GM23338 (cell line): ENCODE measurements around the gene RTEL1. TPM values are rescaled to one million over a fixed set of nuclear protein-coding genes. Genes with fewer than 3 reads are reported as not detected.

Experiments
- ATAC-seq: fragments of 200-7000 bp; cut with Tn5 transposase; 3 replicates; pipeline ENCODE4 v1.9.1; 2020
- DNase-seq: peaks from one replicate; pipeline ENCODE4 v3.0.0-alpha.2; 2015; ENCODE audit warnings: low spot score
- H2AFZ ChIP-seq: fragments of 200-600 bp; sonication (generic); 2 replicates; pipeline ENCODE4 v1.8.0; 2016; ENCODE audit warnings: antibody characterized with exemption, mild to moderate bottlenecking, moderate library complexity
- H3F3A ChIP-seq: fragments of 200-600 bp; sonication (generic); replicated peaks from 2 replicates; pipeline ENCODE4 v1.8.0; 2017; ENCODE audit warnings: antibody characterized with exemption, mixed run types, low read depth
- H3K27ac ChIP-seq: fragments of 200-600 bp; sonication (generic); 2 replicates; pipeline ENCODE4 v1.6.1; 2016; ENCODE audit warnings: low read depth
- H3K27me3 ChIP-seq: fragments of 200-600 bp; sonication (generic); 2 replicates; pipeline ENCODE4 v1.8.0; 2016; ENCODE audit warnings: mild to moderate bottlenecking, mixed run types, moderate library complexity; ENCODE audit not compliant: insufficient read depth
- H3K36me3 ChIP-seq: fragments of 200-600 bp; sonication (generic); 2 replicates; pipeline ENCODE4 v1.8.0; 2016; ENCODE audit warnings: mild to moderate bottlenecking; ENCODE audit not compliant: insufficient read depth
- H3K4me1 ChIP-seq: fragments of 200-600 bp; sonication (generic); 2 replicates; pipeline ENCODE4 v1.8.0; 2016; ENCODE audit warnings: mild to moderate bottlenecking, moderate library complexity; ENCODE audit not compliant: insufficient read depth
- H3K4me2 ChIP-seq: fragments of 200-600 bp; sonication (generic); 2 replicates; pipeline ENCODE4 v1.7.1; 2017; ENCODE audit warnings: mixed run types
- H3K4me3 ChIP-seq: fragments of 200-600 bp; sonication (generic); 2 replicates; pipeline ENCODE4 v1.6.1; 2016; ENCODE audit warnings: mixed run types
- H3K79me2 ChIP-seq: fragments of 200-600 bp; sonication (generic); replicated peaks from 2 replicates; pipeline ENCODE4 v1.8.0; 2017; ENCODE audit warnings: mild to moderate bottlenecking; ENCODE audit not compliant: insufficient read depth
- H3K9me2 ChIP-seq: fragments of 200-600 bp; sonication (generic); 2 replicates; pipeline ENCODE4 v1.8.0; 2017; ENCODE audit not compliant: insufficient read depth
- H4K20me1 ChIP-seq: fragments of 200-600 bp; sonication (generic); replicated peaks from 2 replicates; pipeline ENCODE4 v1.8.0; 2017; ENCODE audit warnings: mild to moderate bottlenecking; ENCODE audit not compliant: insufficient read depth
- H3K27ac Mint-ChIP-seq: 2 replicates; pipeline ENCODE4 v1.8.0; 2020; ENCODE audit warnings: inconsistent platforms, mild to moderate bottlenecking, moderate library complexity, mixed read lengths
- H3K27me3 Mint-ChIP-seq: 3 replicates; pipeline ENCODE4 v1.8.0; 2022; ENCODE audit warnings: low read depth, mild to moderate bottlenecking, moderate library complexity, mixed read lengths, inconsistent platforms; ENCODE audit not compliant: insufficient read depth, poor library complexity
- H3K36me3 Mint-ChIP-seq: 3 replicates; pipeline ENCODE4 v1.8.0; 2021; ENCODE audit warnings: low read depth, mild to moderate bottlenecking, inconsistent platforms, moderate library complexity, mixed read lengths
- H3K4me1 Mint-ChIP-seq: 3 replicates; pipeline ENCODE4 v1.8.0; 2020; ENCODE audit warnings: mild to moderate bottlenecking, inconsistent platforms, mixed read lengths
- H3K4me3 Mint-ChIP-seq: 3 replicates; pipeline ENCODE4 v1.8.0; 2021; ENCODE audit warnings: moderate library complexity, mild to moderate bottlenecking, inconsistent platforms, mixed read lengths
- H3K9me3 Mint-ChIP-seq: 3 replicates; pipeline ENCODE4 v1.8.0; 2020; ENCODE audit warnings: moderate library complexity, mild to moderate bottlenecking, inconsistent platforms, mixed read lengths
- CTCF ChIP-seq, 2 experiments: fragments of 200-600 bp in 1 of 2; sonication (generic) in 1 of 2; conservative IDR thresholded peaks; 2 replicates each; pipeline versions ENCODE4 v1.5.1 to v1.6.1; 2016 to 2017; ENCODE audit warnings: antibody characterized with exemption in 2 of 2, low read depth in 2 of 2, mild to moderate bottlenecking in 2 of 2, moderate library complexity in 1 of 2
- EZH2phosphoT487 ChIP-seq: fragments of 200-600 bp; sonication (generic); IDR thresholded peaks from one replicate; pipeline ENCODE4 v1.8.1; 2018; ENCODE audit warnings: antibody characterized with exemption; ENCODE audit not compliant: unreplicated experiment
- JUNB ChIP-seq: IDR thresholded peaks from one replicate; pipeline ENCODE4 v1.6.1; 2016; ENCODE audit warnings: antibody characterized with exemption; ENCODE audit not compliant: unreplicated experiment
- NANOG ChIP-seq: IDR thresholded peaks from 2 replicates; pipeline ENCODE4 v1.6.1; 2016; ENCODE audit warnings: antibody characterized with exemption, borderline replicate concordance
- POLR2AphosphoS5 ChIP-seq: IDR thresholded peaks from 2 replicates; pipeline ENCODE4 v1.6.1; 2016; ENCODE audit warnings: antibody characterized with exemption, low read depth
- STAT1 ChIP-seq: IDR thresholded peaks from one replicate; pipeline ENCODE4 v1.6.1; 2016; ENCODE audit warnings: antibody characterized with exemption; ENCODE audit not compliant: unreplicated experiment
- ZNF114 ChIP-seq: fragments of 250-450 bp; sonication (Bioruptor Pico); IDR thresholded peaks from 2 replicates; pipeline ENCODE4 v1.5.0; 2020; ENCODE audit warnings: mild to moderate bottlenecking, moderate library complexity
- polyA plus RNA-seq: library from polyadenylated mRNA; unstranded; fragments of >200 nt; fragmentation: Nextera tagmentation; extraction: Ambion mirVana; gene quantifications from 2 replicates; pipeline ENCODE4 v1.2.1, GENCODE V29; 2016
- total RNA-seq: library from RNA; depleted of rRNA; stranded (reverse); fragments of >200 nt; shearing (Covaris generic); gene quantifications from 2 replicates; pipeline ENCODE4 v1.2.3, GENCODE V29; 2014
- TF ChIP-seq, protein P1 (sequence below): IDR thresholded peaks from 2 replicates; pipeline ENCODE4 v1.6.1; 2016; ENCODE audit warnings: antibody characterized with exemption

The RTEL1 gene
- total and polyA plus RNA-seq, 2 experiments from 2014 or later = 14.2 to 34.5 TPM

DNA sequence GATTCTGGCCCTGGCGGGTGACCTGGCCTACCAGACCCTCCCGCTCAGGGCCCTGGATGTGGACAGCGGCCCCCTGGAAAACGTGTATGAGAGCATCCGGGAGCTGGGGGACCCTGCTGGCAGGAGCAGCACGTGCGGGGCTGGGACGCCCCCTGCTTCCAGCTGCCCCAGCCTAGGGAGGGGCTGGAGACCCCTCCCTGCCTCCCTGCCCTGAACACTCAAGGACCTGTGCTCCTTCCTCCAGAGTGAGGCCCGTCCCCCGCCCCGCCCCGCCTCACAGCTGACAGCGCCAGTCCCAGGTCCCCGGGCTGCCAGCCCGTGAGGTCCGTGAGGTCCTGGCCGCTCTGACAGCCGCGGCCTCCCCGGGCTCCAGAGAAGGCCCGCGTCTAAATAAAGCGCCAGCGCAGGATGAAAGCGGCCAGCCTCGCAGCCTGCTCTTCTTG lies 80.6 kb downstream of the RTEL1 start:
- peaks cover 6% of the 10 kb centered on the region for H3K27me3 ChIP-seq
- TF ChIP-seq EZH2phosphoT487 (no peak), STAT1 (no peak), POLR2AphosphoS5 (no peak), ZNF114 (CRISPR knock-in tag) (no peak), NANOG (no peak), CTCF (conservative IDR thresholded peaks at IDR 0.05; ENCODE audit: low read depth in 2 of 2) (no peak), JUNB (no peak)
- TF ChIP-seq, protein P1, sequence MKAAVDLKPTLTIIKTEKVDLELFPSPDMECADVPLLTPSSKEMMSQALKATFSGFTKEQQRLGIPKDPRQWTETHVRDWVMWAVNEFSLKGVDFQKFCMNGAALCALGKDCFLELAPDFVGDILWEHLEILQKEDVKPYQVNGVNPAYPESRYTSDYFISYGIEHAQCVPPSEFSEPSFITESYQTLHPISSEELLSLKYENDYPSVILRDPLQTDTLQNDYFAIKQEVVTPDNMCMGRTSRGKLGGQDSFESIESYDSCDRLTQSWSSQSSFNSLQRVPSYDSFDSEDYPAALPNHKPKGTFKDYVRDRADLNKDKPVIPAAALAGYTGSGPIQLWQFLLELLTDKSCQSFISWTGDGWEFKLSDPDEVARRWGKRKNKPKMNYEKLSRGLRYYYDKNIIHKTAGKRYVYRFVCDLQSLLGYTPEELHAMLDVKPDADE = no peak
- H3K36me3 ChIP-seq = no peaks in the 10 kb centered on the region
- peaks cover 7% of the 10 kb centered on the region; the same call in 1 of the 2 replicates for H3K4me1 ChIP-seq
- H3K4me3 ChIP-seq = peak overlapping the region; percentile 63
- Mint-ChIP-seq H3K27ac (no peak overlapping the region), H3K27me3 (peaks cover 12% of the 10 kb centered on the region), H3K9me3 (no peaks in the 10 kb centered on the region; the same call in 2 of the 3 replicates), H3K4me1 (no peaks in the 10 kb centered on the region), H3K4me3 (peak overlapping the region; percentile 37; the same call in 1 of the 3 replicates), H3K36me3 (peaks cover 11% of the 10 kb centered on the region)
- H3K27ac ChIP-seq = no peak overlapping the region
- H3K9me2 ChIP-seq = no peaks in the 10 kb centered on the region
- no peak overlapping the region; the same call in 1 of the 2 replicates for H2AFZ ChIP-seq
- peak; percentile 82 for DNase-seq
- H3K79me2 ChIP-seq = no peaks in the 10 kb centered on the region
- H3K4me2 ChIP-seq = peak overlapping the region; percentile 91
- peak; percentile 24 for ATAC-seq
- H3F3A ChIP-seq = peaks cover 12% of the 10 kb centered on the region; the same call in 1 of the 2 replicates
- H4K20me1 ChIP-seq = no peaks in the 10 kb centered on the region

DNA sequence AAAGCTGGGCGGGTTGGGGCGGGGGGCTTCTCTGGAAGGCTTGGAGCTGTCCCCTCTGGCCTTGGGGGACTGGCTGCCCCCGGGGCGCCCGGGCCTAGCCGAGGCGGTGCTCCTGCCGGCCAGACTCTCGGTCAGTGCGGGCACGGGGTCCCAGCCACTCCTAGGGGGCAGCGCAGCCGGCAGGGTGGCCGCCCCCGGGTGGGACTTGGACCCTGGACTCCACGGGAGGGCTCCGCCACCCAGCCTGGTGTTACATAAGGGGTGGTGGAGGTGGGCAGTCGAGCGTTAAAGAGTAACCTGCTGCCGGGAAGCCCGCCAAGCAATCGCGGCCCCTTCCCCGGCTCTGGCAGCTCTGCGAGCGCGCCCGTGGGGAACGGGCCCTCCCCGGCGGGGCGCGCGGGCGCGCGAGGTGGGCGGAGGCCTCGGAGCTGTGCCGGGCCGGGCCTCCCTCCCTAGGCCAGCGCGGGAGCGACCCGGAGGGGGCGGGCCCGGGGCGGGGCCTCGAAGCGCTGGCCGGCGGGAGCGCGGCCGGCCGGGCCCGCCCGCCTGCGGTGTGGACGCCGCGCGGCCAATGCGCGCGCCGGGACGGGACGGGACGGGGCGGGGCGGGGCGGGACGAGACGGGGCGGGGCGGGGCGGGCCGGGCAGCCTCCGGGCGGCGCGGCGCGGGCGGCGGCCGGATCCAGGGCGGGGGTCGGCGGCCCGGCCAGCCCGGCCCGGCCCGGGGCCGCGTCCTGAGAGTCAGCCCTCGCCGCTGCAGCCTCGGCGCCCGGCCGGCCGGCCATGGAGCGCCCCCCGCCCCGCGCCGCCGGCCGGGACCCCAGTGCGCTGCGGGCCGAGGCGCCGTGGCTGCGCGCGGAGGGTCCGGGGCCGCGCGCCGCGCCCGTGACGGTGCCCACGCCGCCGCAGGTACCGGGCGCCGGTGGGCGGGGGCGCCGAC lies 81.3 kb downstream of the RTEL1 start, which contains the start of gene SLC2A4RG:
SLC2A4RG (plus strand) TSS at position 647 of the 940 bp plus-strand sequence; CDS start at position 784, 137 bp downstream.
- Histone ChIP-seq H3K4me2 (peak within 1 kb of the TSS; percentile 91), H3K27me3 (peaks cover 6% of the 10 kb centered on the region), H3K36me3 (no peaks in the 10 kb centered on the region), H3K9me2 (no peaks in the 10 kb centered on the region), H3K4me1 (peaks cover 7% of the 10 kb centered on the region; the same call in 1 of the 2 replicates), H2AFZ (no peak within 1 kb of the TSS; the same call in 1 of the 2 replicates), H3F3A (peaks cover 12% of the 10 kb centered on the region; the same call in 1 of the 2 replicates), H3K4me3 (peak within 1 kb of the TSS; percentile 71), H3K27ac (peak within 1 kb of the TSS; percentile 50; the same call in 1 of the 2 replicates), H4K20me1 (no peaks in the 10 kb centered on the region), H3K79me2 (no peaks in the 10 kb centered on the region)
- no peak within 1 kb of the TSS for H3K27ac Mint-ChIP-seq
- H3K4me3 Mint-ChIP-seq = peak within 1 kb of the TSS; percentile 68; the same call in 2 of the 3 replicates
- DNase-seq (peak; percentile 79), ATAC-seq (peak; percentile 16)
- TF ChIP-seq STAT1 (no peak), POLR2AphosphoS5 (no peak)
- no peaks in the 10 kb centered on the region for H3K9me3 Mint-ChIP-seq
- no peaks in the 10 kb centered on the region for H3K4me1 Mint-ChIP-seq
- H3K27me3 Mint-ChIP-seq = peaks cover 12% of the 10 kb centered on the region
- peaks cover 8% of the 10 kb centered on the region for H3K36me3 Mint-ChIP-seq
